Measurements from ENCODE around the gene NGEF. TPM values are rescaled to one million over a fixed set of nuclear protein-coding genes. Genes with fewer than 3 reads are reported as not detected.

Gene NGEF
- total and polyA plus RNA-seq, 4 donors, result 10.6 to 22.6 (median 10.8) TPM

DNA sequence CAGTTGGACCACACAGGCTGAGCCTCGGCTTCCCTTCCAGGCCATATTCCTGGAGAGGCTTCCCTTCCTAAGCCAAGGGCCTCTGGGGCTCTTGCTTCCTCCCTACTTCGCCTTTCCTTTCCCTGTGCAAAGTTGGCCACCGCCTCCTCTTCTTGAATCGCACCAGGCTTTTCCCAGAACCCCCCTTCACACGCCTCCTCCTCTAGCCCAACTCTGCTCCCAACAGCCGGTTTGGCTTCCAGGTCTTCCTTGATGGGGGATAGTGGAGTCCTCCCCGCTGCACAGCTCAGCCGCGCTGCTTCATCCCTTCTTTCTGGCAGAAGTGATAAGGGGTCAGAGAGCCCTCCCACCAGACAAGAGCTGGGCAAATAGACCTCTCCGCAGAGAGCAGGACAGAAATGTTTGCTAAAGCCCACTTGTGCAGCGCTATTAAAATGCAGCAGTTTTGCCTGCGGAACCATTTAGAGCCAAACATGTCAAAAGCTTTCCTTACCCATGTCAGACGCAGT lies 86.6 kb downstream of the NGEF start:
- WGBS, result 71% methylated on average over 13 of the region's 13 CpGs
- peaks cover 3 to 32% (median 4%) of the 10 kb centered on the region in 4 donors for H3K36me3 ChIP-seq (ENCODE audit: control insufficient read depth in 4 of 4, insufficient read depth in 3 of 4, low read depth in 1 of 4, low read length in 3 of 4)
- H3K4me3 ChIP-seq (ENCODE audit: low read depth in 1 of 3, low read length in 3 of 3), result no peak overlapping the region
- H3K27me3 ChIP-seq (ENCODE audit: control insufficient read depth in 4 of 4, insufficient read depth in 4 of 4, low read length in 3 of 4), result no peaks in the 10 kb centered on the region
- no peak for DNase-seq (ENCODE audit: low spot score)
- peaks cover 0 to 1% (median 0%) of the 10 kb centered on the region in 4 donors for H3K9me3 ChIP-seq (ENCODE audit: control insufficient read depth in 4 of 4, low read length in 3 of 4)
- no peak for TF ChIP-seq GABPA (IDR thresholded peaks at IDR 0.05 in 1 of 2, conservative IDR thresholded peaks at IDR 0.05 in 1 of 2)
- no peak for TF ChIP-seq EGR1 (IDR thresholded peaks at IDR 0.05; ENCODE audit: low read depth in 2 of 2)
- TF ChIP-seq FOXA1 (IDR thresholded peaks at IDR 0.05), result no peak
- TF ChIP-seq, protein P1, sequence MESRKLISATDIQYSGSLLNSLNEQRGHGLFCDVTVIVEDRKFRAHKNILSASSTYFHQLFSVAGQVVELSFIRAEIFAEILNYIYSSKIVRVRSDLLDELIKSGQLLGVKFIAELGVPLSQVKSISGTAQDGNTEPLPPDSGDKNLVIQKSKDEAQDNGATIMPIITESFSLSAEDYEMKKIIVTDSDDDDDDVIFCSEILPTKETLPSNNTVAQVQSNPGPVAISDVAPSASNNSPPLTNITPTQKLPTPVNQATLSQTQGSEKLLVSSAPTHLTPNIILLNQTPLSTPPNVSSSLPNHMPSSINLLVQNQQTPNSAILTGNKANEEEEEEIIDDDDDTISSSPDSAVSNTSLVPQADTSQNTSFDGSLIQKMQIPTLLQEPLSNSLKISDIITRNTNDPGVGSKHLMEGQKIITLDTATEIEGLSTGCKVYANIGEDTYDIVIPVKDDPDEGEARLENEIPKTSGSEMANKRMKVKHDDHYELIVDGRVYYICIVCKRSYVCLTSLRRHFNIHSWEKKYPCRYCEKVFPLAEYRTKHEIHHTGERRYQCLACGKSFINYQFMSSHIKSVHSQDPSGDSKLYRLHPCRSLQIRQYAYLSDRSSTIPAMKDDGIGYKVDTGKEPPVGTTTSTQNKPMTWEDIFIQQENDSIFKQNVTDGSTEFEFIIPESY (IDR thresholded peaks at IDR 0.05), result no peak
- TF ChIP-seq TAF1 (conservative IDR thresholded peaks at IDR 0.05), result no peak
- TF ChIP-seq, protein P2, sequence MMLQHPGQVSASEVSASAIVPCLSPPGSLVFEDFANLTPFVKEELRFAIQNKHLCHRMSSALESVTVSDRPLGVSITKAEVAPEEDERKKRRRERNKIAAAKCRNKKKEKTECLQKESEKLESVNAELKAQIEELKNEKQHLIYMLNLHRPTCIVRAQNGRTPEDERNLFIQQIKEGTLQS (IDR thresholded peaks at IDR 0.05), result no peak
- TF ChIP-seq HNF4G (IDR thresholded peaks at IDR 0.05), result no peak
- no peak for TF ChIP-seq NR2F2 (IDR thresholded peaks at IDR 0.05)
- TF ChIP-seq, protein P3, sequence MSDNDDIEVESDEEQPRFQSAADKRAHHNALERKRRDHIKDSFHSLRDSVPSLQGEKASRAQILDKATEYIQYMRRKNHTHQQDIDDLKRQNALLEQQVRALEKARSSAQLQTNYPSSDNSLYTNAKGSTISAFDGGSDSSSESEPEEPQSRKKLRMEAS (IDR thresholded peaks at IDR 0.05), result no peak
- TF ChIP-seq, protein P4, sequence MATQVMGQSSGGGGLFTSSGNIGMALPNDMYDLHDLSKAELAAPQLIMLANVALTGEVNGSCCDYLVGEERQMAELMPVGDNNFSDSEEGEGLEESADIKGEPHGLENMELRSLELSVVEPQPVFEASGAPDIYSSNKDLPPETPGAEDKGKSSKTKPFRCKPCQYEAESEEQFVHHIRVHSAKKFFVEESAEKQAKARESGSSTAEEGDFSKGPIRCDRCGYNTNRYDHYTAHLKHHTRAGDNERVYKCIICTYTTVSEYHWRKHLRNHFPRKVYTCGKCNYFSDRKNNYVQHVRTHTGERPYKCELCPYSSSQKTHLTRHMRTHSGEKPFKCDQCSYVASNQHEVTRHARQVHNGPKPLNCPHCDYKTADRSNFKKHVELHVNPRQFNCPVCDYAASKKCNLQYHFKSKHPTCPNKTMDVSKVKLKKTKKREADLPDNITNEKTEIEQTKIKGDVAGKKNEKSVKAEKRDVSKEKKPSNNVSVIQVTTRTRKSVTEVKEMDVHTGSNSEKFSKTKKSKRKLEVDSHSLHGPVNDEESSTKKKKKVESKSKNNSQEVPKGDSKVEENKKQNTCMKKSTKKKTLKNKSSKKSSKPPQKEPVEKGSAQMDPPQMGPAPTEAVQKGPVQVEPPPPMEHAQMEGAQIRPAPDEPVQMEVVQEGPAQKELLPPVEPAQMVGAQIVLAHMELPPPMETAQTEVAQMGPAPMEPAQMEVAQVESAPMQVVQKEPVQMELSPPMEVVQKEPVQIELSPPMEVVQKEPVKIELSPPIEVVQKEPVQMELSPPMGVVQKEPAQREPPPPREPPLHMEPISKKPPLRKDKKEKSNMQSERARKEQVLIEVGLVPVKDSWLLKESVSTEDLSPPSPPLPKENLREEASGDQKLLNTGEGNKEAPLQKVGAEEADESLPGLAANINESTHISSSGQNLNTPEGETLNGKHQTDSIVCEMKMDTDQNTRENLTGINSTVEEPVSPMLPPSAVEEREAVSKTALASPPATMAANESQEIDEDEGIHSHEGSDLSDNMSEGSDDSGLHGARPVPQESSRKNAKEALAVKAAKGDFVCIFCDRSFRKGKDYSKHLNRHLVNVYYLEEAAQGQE (IDR thresholded peaks at IDR 0.05), result no peak
- TF ChIP-seq RAD21 (IDR thresholded peaks at IDR 0.05), result no peak
- TF ChIP-seq JUND (IDR thresholded peaks at IDR 0.05), result no peak
- no peak for TF ChIP-seq SP1 (IDR thresholded peaks at IDR 0.05)
- TF ChIP-seq, protein P5, sequence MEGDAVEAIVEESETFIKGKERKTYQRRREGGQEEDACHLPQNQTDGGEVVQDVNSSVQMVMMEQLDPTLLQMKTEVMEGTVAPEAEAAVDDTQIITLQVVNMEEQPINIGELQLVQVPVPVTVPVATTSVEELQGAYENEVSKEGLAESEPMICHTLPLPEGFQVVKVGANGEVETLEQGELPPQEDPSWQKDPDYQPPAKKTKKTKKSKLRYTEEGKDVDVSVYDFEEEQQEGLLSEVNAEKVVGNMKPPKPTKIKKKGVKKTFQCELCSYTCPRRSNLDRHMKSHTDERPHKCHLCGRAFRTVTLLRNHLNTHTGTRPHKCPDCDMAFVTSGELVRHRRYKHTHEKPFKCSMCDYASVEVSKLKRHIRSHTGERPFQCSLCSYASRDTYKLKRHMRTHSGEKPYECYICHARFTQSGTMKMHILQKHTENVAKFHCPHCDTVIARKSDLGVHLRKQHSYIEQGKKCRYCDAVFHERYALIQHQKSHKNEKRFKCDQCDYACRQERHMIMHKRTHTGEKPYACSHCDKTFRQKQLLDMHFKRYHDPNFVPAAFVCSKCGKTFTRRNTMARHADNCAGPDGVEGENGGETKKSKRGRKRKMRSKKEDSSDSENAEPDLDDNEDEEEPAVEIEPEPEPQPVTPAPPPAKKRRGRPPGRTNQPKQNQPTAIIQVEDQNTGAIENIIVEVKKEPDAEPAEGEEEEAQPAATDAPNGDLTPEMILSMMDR (IDR thresholded peaks at IDR 0.05; ENCODE audit: low read depth, low read length, missing input control), result no peak
- TF ChIP-seq HNF4A (conservative IDR thresholded peaks at IDR 0.05), result no peak
- TF ChIP-seq YY1 (IDR thresholded peaks at IDR 0.05), result no peak
- TF ChIP-seq RXRA (IDR thresholded peaks at IDR 0.05), result no peak
- TF ChIP-seq FOXA2 (IDR thresholded peaks at IDR 0.05), result no peak
- H3K27ac ChIP-seq (ENCODE audit: low read depth in 1 of 2, low read length in 2 of 2), result no peak overlapping the region
- H3K4me1 ChIP-seq (ENCODE audit: control insufficient read depth in 4 of 4, insufficient read depth in 4 of 4, low read length in 3 of 4), result peaks cover 0 to 4% (median 1%) of the 10 kb centered on the region in 4 donors
- no peak overlapping the region for H3K9ac ChIP-seq (ENCODE audit: low read depth in 1 of 2, low read length in 2 of 2)
